ENCODE results near the gene ZIC5.

- TF ChIP-seq POLR2A (IDR thresholded peaks at IDR 0.05) (no peak), CTCF (IDR thresholded peaks at IDR 0.05) (no peak)
Measured at GRCh38 chr13:99959540-99960230, 11.9 kb downstream of the ZIC5 start.
